ENCODE results near the gene ATM.

DNA sequence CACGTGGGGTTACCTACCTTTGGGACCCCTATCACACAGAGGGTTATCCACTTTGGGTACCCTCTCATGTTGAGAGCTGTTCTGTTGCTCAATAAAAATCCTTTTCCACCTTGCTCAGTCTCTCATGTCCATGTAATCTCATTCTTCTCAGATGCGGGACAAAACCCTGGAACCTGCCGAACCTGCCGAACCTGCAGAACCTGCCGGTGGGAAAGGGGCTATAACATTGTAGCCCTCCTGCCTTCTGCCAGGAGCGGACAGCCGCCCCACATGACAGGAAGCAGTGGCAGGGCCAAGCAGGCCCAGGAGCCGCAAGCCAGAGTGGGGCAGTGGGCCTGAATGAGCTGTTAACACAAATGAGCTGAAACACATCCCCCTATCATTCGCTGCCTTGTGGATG is 18.5 kb upstream of the ATM start:
- TF ChIP-seq, protein P1, sequence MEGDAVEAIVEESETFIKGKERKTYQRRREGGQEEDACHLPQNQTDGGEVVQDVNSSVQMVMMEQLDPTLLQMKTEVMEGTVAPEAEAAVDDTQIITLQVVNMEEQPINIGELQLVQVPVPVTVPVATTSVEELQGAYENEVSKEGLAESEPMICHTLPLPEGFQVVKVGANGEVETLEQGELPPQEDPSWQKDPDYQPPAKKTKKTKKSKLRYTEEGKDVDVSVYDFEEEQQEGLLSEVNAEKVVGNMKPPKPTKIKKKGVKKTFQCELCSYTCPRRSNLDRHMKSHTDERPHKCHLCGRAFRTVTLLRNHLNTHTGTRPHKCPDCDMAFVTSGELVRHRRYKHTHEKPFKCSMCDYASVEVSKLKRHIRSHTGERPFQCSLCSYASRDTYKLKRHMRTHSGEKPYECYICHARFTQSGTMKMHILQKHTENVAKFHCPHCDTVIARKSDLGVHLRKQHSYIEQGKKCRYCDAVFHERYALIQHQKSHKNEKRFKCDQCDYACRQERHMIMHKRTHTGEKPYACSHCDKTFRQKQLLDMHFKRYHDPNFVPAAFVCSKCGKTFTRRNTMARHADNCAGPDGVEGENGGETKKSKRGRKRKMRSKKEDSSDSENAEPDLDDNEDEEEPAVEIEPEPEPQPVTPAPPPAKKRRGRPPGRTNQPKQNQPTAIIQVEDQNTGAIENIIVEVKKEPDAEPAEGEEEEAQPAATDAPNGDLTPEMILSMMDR (IDR thresholded peaks at IDR 0.05; ENCODE audit: extremely low read depth in 1 of 2, insufficient read depth in 1 of 2, low read depth in 1 of 2, low read length in 2 of 2) = no peak
- TF ChIP-seq POLR2AphosphoS5 (IDR thresholded peaks at IDR 0.05; ENCODE audit: insufficient read depth, low read depth, low read length) = no peak
- TF ChIP-seq, protein P2, sequence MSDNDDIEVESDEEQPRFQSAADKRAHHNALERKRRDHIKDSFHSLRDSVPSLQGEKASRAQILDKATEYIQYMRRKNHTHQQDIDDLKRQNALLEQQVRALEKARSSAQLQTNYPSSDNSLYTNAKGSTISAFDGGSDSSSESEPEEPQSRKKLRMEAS (IDR thresholded peaks at IDR 0.05; ENCODE audit: insufficient read depth, insufficient read length) = no peak
- TF ChIP-seq EZH2 (IDR thresholded peaks at IDR 0.05; ENCODE audit: borderline replicate concordance, low read depth, low read length, severe bottlenecking) = no peak
- TF ChIP-seq POLR2A (IDR thresholded peaks at IDR 0.05; ENCODE audit: low read depth, low read length) = no peak
- TF ChIP-seq GATA2 (IDR thresholded peaks at IDR 0.05; ENCODE audit: insufficient read depth, insufficient read length, low read depth, low read length) = no peak
